Esophagus mucosa (tissue), 1 donor: ENCODE data around the gene ABHD17B. TPM values are rescaled to one million over a fixed set of nuclear protein-coding genes. Genes with fewer than 3 reads are reported as not detected.

Experiments used
- ATAC-seq: fragments of 200-7000 bp; cut with Tn5 transposase; one replicate; pipeline ENCODE4 v1.9.1; 2020
- total RNA-seq: library from RNA; stranded (reverse); gene quantifications from one replicate; pipeline ENCODE4 v1.2.4, GENCODE V29; 2023
- donor health status: DM: yes; HTN: yes; CAD: no.

The ABHD17B gene
- total RNA-seq, 1 donor from 2014 or later = 13.4 TPM

DNA sequence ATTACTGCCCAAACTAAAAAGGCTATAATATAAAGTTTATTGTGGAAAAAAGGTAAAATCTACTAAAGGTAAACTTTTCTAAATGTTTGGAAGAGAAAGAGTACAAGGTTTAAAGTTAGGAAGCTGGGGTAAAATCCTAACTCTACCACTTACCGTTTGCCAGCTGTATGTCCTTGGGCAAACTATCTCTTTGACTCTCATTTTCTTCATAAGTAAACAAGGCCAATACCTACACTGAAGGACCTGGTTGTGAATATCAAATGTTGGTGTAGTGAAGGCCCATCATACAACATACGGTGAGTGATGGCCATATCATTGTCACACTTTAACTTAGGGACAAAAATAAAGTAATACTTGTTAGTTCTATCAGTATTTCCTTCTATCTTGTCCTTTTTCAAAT, 34.9 kb downstream of the ABHD17B start:
- ATAC-seq = no peak

DNA sequence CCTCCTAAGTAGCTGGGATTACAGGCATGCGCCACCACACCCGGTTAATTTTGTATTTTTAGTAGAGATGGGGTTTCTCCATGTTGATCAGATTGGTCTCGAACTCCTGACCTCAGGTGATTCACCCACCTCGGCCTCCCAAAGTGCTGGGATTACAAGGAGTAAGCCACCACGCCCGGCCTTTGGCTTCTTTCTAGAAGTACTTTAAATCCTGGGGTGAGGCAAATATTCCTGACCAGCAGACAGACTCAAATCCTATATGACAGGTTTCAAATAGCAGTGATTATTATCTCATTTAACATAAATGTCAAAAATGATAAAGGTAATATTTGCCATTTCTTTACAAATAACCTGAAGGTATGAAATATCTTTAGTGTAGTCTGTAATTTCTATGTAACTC, 35.6 kb downstream of the ABHD17B start:
- ATAC-seq = peak; percentile 62

- ATAC-seq = no peak
Measured at GRCh38 chr9:71863631-71864030, 47.4 kb downstream of the ABHD17B start.

GRCh38 chr9:71861618-71862017, 49.4 kb downstream of the ABHD17B start:
- peak; percentile 39 for ATAC-seq

DNA sequence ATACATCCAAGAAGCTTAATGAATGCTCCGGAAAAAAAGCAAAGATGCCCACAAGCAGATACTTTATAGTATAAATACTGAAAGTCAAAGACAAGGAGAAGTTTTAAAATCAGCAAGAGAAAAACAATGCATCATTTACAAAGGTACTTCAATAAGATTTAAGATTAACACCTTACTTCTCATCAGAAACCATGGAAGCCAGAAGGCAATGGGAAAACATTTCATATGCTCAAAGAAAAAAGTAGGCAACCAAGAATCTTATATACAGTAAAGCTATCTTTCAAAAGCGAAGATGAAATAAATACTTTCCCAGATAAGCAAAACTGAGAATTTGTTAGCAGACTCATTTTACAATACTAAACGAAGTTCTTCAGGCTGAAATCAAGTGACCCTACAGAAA, 51.1 kb downstream of the ABHD17B start:
- ATAC-seq = no peak

GRCh38 chr9:71858812-71859211, 52.2 kb downstream of the ABHD17B start:
- no peak for ATAC-seq

GRCh38 chr9:71858102-71858798, 52.7 kb downstream of the ABHD17B start:
- no peak for ATAC-seq

DNA sequence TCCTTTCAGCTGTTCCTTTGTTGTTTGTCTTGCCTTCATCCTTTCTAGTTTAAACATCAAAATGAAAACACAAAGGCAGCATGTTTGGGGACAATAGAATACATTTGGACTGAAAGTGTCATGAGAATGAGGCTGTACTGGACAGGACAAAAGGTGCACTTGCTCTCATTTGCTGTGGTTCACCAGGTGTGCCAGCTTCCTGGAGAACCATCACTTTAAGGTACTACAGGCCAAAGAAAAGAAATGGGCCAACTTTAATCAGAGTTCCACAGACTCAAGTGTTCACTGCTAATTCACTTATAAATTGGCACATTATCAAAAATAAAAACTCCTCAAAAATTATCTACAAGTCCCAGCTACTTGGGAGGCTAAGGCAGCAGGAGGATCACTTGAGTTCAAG, 53.8 kb downstream of the ABHD17B start:
- no peak for ATAC-seq

- no peak for ATAC-seq
Measured at GRCh38 chr9:71854811-71855210, 56.2 kb downstream of the ABHD17B start.

- no peak for ATAC-seq
Measured at GRCh38 chr9:71853084-71853483, 57.9 kb downstream of the ABHD17B start.

- ATAC-seq = no peak
Measured at GRCh38 chr9:71850996-71851395, 60.0 kb downstream of the ABHD17B start.

DNA sequence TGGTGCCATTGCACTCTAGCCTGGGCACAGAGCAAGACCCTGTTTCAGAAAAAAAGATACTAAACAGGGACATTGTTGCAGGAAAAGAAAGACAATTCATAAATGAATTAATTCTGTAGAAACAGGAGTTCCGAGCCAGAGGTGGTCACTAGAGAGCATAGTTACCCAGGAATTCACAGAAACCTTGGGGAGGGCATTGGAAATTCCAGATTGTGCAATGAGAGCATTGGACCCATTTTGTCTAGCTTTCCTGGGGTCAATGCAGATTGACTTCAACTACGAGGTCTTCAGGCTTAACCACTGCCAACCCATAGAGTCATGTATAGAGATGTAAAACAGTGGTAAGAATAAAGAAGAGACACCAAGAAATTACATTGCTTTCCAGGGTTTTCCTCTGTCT, 63.1 kb downstream of the ABHD17B start:
- ATAC-seq = no peak

DNA sequence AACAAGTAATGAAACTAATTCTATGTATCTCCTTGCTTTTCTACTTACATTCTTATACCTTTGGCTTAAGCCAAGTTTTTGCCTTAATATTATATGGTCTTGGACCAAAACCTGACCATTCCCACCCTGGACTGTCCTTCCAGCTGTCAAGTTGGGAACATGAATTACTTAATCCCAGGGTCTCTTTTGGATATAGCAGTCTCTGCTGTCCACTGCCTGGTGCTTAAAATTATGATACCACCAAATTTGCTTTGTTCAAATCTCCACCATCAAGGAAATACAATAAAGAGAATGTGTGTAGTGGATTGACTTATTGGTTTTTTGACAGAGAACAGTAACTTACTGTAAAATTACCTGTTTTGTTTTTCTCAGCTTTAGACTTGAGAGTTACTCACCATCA, 66.2 kb downstream of the ABHD17B start:
- ATAC-seq = no peak

GRCh38 chr9:71839668-71840067, 71.3 kb downstream of the ABHD17B start:
- no peak for ATAC-seq

DNA sequence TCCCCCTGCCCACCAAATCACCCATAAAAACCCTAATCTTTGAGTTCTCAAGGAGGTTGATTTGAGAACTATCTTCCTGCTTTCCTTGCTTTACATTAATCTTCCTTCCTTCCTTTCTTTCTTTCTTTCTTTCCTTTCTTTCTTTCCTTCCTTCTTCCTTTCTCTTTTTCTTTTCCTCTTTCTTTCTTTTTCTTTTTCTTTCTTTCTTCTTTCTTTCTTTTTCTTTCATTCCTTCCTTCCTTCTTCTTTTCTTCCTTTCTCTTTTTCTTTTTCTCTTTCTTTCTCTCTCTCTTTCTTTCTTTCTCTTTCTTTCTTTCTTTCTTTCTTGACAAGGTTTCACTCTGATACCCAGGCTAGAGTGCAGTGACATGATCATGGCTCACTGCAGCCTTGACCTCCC, 75.4 kb downstream of the ABHD17B start:
- no peak for ATAC-seq

GRCh38 chr9:71830929-71831328, 80.1 kb downstream of the ABHD17B start:
- ATAC-seq = no peak

- no peak for ATAC-seq
Measured at GRCh38 chr9:71830153-71830552, 80.8 kb downstream of the ABHD17B start.

- peak; percentile 79 for ATAC-seq
Measured at GRCh38 chr9:71826279-71826678, 84.7 kb downstream of the ABHD17B start.

GRCh38 chr9:71824257-71824656, 86.7 kb downstream of the ABHD17B start:
- no peak for ATAC-seq

GRCh38 chr9:71822935-71823334, 88.1 kb downstream of the ABHD17B start:
- no peak for ATAC-seq

DNA sequence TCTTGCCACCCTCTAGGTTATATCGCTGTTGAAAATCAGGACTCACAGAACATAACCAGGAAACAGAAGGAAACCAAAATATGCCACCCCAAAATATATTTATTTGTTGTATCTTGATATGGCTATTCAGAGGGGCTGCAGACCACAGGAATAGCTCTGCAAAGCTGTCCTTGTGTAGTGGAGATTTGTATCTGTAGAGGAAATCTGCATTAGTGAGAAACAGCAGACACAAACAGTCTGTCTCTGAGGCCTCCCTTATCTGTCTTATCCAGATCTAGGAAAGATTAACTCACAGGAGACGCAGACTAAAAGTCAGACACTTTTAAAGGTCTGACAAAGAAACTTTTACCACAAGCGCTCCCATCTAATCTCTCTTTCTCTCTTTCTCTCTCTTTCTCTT, 88.5 kb downstream of the ABHD17B start:
- no peak for ATAC-seq

GRCh38 chr9:71821405-71821804, 89.6 kb downstream of the ABHD17B start:
- no peak for ATAC-seq

GRCh38 chr9:71820403-71820921, 90.5 kb downstream of the ABHD17B start:
- ATAC-seq = no peak

- no peak for ATAC-seq
Measured at GRCh38 chr9:71819115-71819739, 91.8 kb downstream of the ABHD17B start.
